Parathyroid adenoma (tissue), 2 donors: ENCODE data around the gene KIZ.

Experiments
- H2AFZ ChIP-seq: fragments of 300-600 bp; sonication (generic); one replicate; pipeline ENCODE4 v1.7.0; 2017; ENCODE audit warnings: antibody characterized with exemption, mild to moderate bottlenecking
- H3K27ac ChIP-seq: fragments of 300-600 bp; sonication (generic); one replicate; pipeline ENCODE4 v1.7.0; 2017
- H3K27me3 ChIP-seq: fragments of 300-600 bp; sonication (generic); one replicate; pipeline ENCODE4 v1.7.0; 2017; ENCODE audit warnings: low read length; ENCODE audit not compliant: control insufficient read depth, insufficient read depth
- H3K36me3 ChIP-seq: fragments of 300-600 bp; sonication (generic); one replicate; pipeline ENCODE4 v1.7.0; 2017; ENCODE audit warnings: low read length; ENCODE audit not compliant: control insufficient read depth, insufficient read depth
- H3K4me1 ChIP-seq: fragments of 300-600 bp; sonication (generic); one replicate; pipeline ENCODE4 v1.7.0; 2017; ENCODE audit warnings: control low read depth
- H3K4me2 ChIP-seq: fragments of 300-600 bp; sonication (generic); one replicate; pipeline ENCODE4 v1.7.0; 2017; ENCODE audit warnings: low read length
- H3K4me3 ChIP-seq: fragments of 300-600 bp; sonication (generic); one replicate; pipeline ENCODE4 v1.7.0; 2017; ENCODE audit warnings: low read depth, low read length
- H3K79me2 ChIP-seq: fragments of 300-600 bp; sonication (generic); one replicate; pipeline ENCODE4 v1.7.0; 2017; ENCODE audit warnings: control low read depth
- H3K9ac ChIP-seq: fragments of 300-600 bp; sonication (generic); one replicate; pipeline ENCODE4 v1.7.0; 2017; ENCODE audit warnings: mild to moderate bottlenecking
- H3K9me3 ChIP-seq: fragments of 300-600 bp; sonication (generic); one replicate; pipeline ENCODE4 v1.7.0; 2017; ENCODE audit warnings: low read length; ENCODE audit not compliant: control insufficient read depth
- TF ChIP-seq, protein P1 (sequence below): fragments of 300-600 bp; sonication (generic); IDR thresholded peaks from one replicate; pipeline ENCODE4 v1.7.0; 2017; ENCODE audit warnings: antibody characterized with exemption, mild to moderate bottlenecking
- donor health status: primary hyperparathyroidism.

The KIZ gene

DNA sequence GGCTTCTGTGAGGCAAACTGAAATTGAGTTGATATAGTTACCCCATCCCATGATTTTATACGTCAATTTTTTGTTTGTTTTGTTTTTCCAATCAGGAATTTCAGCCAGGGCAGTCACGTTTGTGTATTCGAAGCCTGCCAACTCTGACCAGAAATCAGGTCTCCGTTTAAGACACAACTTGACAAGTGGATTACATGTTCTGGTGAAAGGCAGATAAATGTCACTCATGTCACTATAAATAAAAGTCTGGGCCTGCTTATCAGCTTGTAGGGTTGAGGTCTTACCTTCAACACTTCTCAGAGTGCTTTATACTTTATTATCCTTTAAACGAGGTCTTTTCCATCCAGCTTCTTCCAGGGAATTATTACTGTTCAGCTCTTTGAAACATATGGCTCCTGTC lies 168.9 kb downstream of the KIZ start:
- Histone ChIP-seq H3K79me2 (no peaks in the 10 kb centered on the region), H3K4me1 (no peaks in the 10 kb centered on the region), H3K9ac (no peak overlapping the region), H3K4me3 (no peak overlapping the region), H3K36me3 (no peaks in the 10 kb centered on the region), H3K27me3 (no peaks in the 10 kb centered on the region), H3K4me2 (no peak overlapping the region), H3K27ac (no peak overlapping the region), H2AFZ (no peak overlapping the region), H3K9me3 (no peaks in the 10 kb centered on the region)
- TF ChIP-seq, protein P1, sequence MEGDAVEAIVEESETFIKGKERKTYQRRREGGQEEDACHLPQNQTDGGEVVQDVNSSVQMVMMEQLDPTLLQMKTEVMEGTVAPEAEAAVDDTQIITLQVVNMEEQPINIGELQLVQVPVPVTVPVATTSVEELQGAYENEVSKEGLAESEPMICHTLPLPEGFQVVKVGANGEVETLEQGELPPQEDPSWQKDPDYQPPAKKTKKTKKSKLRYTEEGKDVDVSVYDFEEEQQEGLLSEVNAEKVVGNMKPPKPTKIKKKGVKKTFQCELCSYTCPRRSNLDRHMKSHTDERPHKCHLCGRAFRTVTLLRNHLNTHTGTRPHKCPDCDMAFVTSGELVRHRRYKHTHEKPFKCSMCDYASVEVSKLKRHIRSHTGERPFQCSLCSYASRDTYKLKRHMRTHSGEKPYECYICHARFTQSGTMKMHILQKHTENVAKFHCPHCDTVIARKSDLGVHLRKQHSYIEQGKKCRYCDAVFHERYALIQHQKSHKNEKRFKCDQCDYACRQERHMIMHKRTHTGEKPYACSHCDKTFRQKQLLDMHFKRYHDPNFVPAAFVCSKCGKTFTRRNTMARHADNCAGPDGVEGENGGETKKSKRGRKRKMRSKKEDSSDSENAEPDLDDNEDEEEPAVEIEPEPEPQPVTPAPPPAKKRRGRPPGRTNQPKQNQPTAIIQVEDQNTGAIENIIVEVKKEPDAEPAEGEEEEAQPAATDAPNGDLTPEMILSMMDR: no peak
